ENCODE results near the gene TTYH1. TPM values are rescaled to one million over a fixed set of nuclear protein-coding genes. Genes with fewer than 3 reads are reported as not detected.
A peak's percentile ranks its signal among the peaks of the same experiment; 100 is the strongest.

Gene TTYH1
- total RNA-seq, 1 donor from 2014 or later, result 10.4 TPM

DNA sequence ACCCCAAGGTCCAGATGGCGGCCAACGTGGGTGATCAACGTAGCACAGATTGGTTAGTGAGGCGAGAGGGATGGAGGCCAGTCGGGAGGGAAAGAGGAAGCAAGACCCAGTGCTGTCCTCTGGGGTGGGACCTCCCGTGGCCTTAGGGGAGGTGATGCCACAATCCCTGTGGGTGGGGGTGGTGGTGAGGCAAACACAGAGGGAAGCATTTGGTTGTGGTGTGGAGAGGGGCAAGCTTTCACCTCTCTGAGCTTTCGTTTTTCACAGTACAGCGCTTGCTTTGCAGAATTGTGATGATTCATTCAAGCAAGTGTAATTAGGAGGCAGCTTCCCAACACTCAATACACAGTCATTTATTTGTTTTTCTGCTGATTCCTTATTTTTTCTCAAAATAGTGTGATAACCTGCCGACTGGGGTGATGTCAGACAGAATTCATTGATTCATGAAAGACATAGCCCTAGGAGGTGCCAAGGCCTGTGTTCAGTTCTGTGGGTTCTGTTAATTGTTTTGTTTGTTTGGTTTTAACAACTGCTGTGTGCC, 36.1 kb downstream of the TTYH1 start:
- Mint-ChIP-seq H3K36me3 (ENCODE audit: low read depth, unreplicated experiment) (peaks cover 50% of the 10 kb centered on the region), H3K9me3 (ENCODE audit: unreplicated experiment) (no peaks in the 10 kb centered on the region), H3K4me1 (ENCODE audit: unreplicated experiment) (peaks cover 32% of the 10 kb centered on the region), H3K27ac (ENCODE audit: unreplicated experiment) (peak overlapping the region; percentile 71), H3K27me3 (ENCODE audit: unreplicated experiment) (peaks cover 33% of the 10 kb centered on the region), H3K4me3 (ENCODE audit: unreplicated experiment) (peak overlapping the region; percentile 100)
- no peak for DNase-seq (ENCODE audit: low spot score)
- TF ChIP-seq, protein P1, sequence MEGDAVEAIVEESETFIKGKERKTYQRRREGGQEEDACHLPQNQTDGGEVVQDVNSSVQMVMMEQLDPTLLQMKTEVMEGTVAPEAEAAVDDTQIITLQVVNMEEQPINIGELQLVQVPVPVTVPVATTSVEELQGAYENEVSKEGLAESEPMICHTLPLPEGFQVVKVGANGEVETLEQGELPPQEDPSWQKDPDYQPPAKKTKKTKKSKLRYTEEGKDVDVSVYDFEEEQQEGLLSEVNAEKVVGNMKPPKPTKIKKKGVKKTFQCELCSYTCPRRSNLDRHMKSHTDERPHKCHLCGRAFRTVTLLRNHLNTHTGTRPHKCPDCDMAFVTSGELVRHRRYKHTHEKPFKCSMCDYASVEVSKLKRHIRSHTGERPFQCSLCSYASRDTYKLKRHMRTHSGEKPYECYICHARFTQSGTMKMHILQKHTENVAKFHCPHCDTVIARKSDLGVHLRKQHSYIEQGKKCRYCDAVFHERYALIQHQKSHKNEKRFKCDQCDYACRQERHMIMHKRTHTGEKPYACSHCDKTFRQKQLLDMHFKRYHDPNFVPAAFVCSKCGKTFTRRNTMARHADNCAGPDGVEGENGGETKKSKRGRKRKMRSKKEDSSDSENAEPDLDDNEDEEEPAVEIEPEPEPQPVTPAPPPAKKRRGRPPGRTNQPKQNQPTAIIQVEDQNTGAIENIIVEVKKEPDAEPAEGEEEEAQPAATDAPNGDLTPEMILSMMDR (IDR thresholded peaks at IDR 0.05; ENCODE audit: unreplicated experiment), result no peak

DNA sequence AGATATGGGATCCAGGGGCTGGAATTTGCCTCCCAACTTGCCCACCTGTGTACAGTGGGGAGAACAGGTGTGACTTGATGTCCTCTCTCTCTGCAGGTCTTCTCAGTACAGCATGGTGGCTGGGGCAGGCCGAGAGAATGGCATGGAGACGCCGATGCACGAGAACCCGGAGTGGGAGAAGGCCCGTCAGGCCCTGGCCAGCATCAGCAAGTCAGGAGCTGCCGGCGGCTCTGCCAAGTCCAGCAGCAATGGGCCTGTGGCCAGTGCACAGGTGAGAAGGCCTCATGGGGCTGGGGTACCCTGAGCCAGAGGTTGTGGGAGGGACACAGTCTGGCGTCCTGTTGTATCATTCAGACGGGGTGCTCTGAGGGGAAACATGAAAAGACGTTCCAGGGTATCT, 36.7 kb downstream of the TTYH1 start:
- H3K36me3 Mint-ChIP-seq (ENCODE audit: low read depth, unreplicated experiment), result peaks cover 50% of the 10 kb centered on the region
- H3K4me1 Mint-ChIP-seq (ENCODE audit: unreplicated experiment), result peaks cover 32% of the 10 kb centered on the region
- H3K27me3 Mint-ChIP-seq (ENCODE audit: unreplicated experiment), result peaks cover 32% of the 10 kb centered on the region
- peak overlapping the region; percentile 100 for H3K4me3 Mint-ChIP-seq (ENCODE audit: unreplicated experiment)
- no peaks in the 10 kb centered on the region for H3K9me3 Mint-ChIP-seq (ENCODE audit: unreplicated experiment)
- no peak overlapping the region for H3K27ac Mint-ChIP-seq (ENCODE audit: unreplicated experiment)
- TF ChIP-seq, protein P1 (IDR thresholded peaks at IDR 0.05; ENCODE audit: unreplicated experiment), result no peak
- DNase-seq (ENCODE audit: low spot score), result no peak

DNA sequence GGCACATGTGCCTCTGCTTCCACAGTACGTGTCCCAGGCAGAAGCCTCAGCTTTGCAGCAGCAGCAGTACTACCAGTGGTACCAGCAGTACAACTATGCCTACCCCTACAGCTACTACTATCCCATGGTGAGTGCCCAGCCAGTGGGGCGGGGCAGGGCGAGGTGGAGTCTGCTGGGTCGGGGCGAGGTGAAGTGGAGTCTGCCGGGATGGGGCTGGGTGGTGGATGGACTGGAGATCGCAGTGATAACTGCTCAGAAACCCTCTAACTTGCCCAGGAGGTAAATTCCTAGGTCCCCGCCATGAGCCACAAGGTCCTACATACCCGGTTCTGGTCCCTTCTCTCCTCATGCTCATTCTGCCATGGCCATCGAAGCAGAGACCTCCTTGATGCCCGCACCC, 37.4 kb downstream of the TTYH1 start:
- peaks cover 32% of the 10 kb centered on the region for H3K27me3 Mint-ChIP-seq (ENCODE audit: unreplicated experiment)
- DNase-seq (ENCODE audit: low spot score), result no peak
- H3K4me1 Mint-ChIP-seq (ENCODE audit: unreplicated experiment), result peaks cover 29% of the 10 kb centered on the region
- no peak overlapping the region for H3K4me3 Mint-ChIP-seq (ENCODE audit: unreplicated experiment)
- peaks cover 51% of the 10 kb centered on the region for H3K36me3 Mint-ChIP-seq (ENCODE audit: low read depth, unreplicated experiment)
- TF ChIP-seq, protein P1 (IDR thresholded peaks at IDR 0.05; ENCODE audit: unreplicated experiment), result no peak
- H3K9me3 Mint-ChIP-seq (ENCODE audit: unreplicated experiment), result no peaks in the 10 kb centered on the region
- H3K27ac Mint-ChIP-seq (ENCODE audit: unreplicated experiment), result no peak overlapping the region

GRCh38 chr19:54453921-54454780, 38.9 kb downstream of the TTYH1 start:
- H3K4me3 Mint-ChIP-seq (ENCODE audit: unreplicated experiment), result peak overlapping the region; percentile 7
- H3K27me3 Mint-ChIP-seq (ENCODE audit: unreplicated experiment), result peaks cover 38% of the 10 kb centered on the region
- H3K36me3 Mint-ChIP-seq (ENCODE audit: low read depth, unreplicated experiment), result peaks cover 66% of the 10 kb centered on the region
- H3K27ac Mint-ChIP-seq (ENCODE audit: unreplicated experiment), result no peak overlapping the region
- no peak for DNase-seq (ENCODE audit: low spot score)
- no peaks in the 10 kb centered on the region for H3K9me3 Mint-ChIP-seq (ENCODE audit: unreplicated experiment)
- TF ChIP-seq, protein P1 (IDR thresholded peaks at IDR 0.05; ENCODE audit: unreplicated experiment), result no peak
- H3K4me1 Mint-ChIP-seq (ENCODE audit: unreplicated experiment), result peaks cover 20% of the 10 kb centered on the region

Data from endothelial cell (in vitro differentiated cells).